LNCaP clone FGC (cell line): ENCODE measurements around the gene SLC26A1.
"Not testable (repeated sequence)": the region's sequence is repeated elsewhere in the genome, so short reads cannot be mapped to it uniquely, and the experiment has no call there.

Experiments
- DNase-seq: peaks from one replicate; pipeline ENCODE4 v3.0.0-alpha.2; 2011; ENCODE audit warnings: low read depth
- H3K4me3 ChIP-seq: 2 replicates; pipeline ENCODE4 v1.5.1; 2011; ENCODE audit warnings: mild to moderate bottlenecking, low read depth, low read length, control low read depth
- TF ChIP-seq, protein P1 (sequence below): IDR thresholded peaks from 2 replicates; pipeline ENCODE4 v1.5.1; 2012; ENCODE audit warnings: mild to moderate bottlenecking; ENCODE audit not compliant: control insufficient read depth, insufficient read depth; ENCODE audit errors: extremely low read depth

Gene SLC26A1

DNA sequence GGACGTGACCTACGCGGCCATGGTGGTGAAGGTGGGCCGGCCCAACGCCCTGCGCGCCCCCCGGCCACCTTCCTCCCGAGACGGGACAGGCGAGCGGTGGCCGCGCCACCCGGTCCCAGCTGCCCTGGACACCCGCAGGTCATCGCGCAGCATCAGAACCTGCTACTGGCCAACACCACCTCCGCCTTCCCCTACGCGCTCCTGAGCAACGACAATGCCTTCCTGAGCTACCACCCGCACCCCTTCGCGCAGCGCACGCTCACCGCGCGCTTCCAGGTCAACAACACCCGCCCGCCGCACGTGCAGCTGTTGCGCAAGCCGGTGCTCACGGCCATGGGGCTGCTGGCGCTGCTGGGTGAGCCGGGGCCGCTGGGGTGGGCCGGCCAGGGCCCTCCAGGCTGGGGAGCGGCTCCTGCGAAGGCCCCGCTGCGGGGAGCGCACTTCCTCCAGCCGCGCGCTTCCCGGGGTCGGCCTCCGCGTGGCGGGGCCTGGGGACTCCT, 9.0 kb upstream of the SLC26A1 start:
- DNase-seq, result no peak
- TF ChIP-seq, protein P1, sequence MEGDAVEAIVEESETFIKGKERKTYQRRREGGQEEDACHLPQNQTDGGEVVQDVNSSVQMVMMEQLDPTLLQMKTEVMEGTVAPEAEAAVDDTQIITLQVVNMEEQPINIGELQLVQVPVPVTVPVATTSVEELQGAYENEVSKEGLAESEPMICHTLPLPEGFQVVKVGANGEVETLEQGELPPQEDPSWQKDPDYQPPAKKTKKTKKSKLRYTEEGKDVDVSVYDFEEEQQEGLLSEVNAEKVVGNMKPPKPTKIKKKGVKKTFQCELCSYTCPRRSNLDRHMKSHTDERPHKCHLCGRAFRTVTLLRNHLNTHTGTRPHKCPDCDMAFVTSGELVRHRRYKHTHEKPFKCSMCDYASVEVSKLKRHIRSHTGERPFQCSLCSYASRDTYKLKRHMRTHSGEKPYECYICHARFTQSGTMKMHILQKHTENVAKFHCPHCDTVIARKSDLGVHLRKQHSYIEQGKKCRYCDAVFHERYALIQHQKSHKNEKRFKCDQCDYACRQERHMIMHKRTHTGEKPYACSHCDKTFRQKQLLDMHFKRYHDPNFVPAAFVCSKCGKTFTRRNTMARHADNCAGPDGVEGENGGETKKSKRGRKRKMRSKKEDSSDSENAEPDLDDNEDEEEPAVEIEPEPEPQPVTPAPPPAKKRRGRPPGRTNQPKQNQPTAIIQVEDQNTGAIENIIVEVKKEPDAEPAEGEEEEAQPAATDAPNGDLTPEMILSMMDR, result no peak
- H3K4me3 ChIP-seq, result no peak overlapping the region

GRCh38 chr4:1001561-1002130, 8.4 kb upstream of the SLC26A1 start:
- H3K4me3 ChIP-seq, result no peak overlapping the region
- DNase-seq, result no peak
- TF ChIP-seq, protein P1, result no peak

DNA sequence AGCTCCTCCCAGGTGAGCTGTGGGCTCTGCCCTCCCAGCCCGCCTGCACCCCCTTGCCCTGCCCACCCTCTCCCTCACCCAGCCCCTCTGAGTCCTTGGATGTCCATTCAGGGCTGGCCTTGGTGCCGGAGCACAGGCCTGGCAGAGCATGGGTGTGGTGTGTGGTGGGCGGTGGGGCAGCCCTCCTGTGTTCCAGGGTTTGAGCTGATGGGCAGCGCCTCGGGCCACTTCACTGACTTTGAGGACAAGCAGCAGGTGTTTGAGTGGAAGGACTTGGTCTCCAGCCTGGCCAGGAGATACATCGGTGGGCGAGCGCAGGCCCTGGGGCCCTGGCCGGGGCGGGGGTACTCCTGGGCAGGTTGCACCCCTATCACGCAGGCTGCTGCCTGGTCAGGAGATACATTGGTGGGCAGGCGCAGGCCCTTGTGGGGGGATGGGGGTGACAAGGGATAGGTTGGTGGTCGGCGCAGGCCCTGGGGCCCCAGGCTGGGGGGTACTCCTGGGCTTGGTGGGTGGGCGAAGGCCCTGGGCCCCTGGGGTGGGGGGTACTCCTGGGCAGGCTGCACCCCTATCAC, 7.6 kb upstream of the SLC26A1 start:
- TF ChIP-seq, protein P1, result no peak
- H3K4me3 ChIP-seq, result no peak overlapping the region
- no peak for DNase-seq

DNA sequence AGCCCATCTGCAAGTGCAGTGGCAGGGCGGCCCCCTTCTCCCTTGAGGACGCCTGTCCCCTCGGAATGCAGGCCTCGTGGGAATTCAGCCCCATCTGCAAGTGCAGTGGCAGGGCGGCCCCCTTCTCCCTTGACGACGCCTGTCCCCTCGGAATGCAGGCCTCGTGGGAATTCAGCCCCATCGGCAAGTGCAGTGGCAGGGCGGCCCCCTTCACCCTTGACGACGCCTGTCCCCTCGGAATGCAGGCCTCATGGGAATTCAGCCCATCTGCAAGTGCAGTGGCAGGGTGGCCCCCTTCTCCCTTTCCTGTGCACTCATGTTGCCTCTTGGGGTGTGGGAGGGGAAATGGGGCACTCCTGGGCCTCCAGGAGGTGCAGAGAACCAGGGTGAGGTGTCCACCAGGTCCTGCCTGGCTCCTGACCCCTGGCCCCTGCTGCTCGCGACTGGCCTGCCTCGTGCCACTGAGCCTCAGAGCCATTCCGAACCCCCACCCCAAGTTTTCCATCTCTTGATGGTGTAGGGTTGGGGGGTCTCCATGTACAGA, 6.8 kb upstream of the SLC26A1 start:
- no peak for DNase-seq
- TF ChIP-seq, protein P1, result no peak
- no peak overlapping the region for H3K4me3 ChIP-seq

DNA sequence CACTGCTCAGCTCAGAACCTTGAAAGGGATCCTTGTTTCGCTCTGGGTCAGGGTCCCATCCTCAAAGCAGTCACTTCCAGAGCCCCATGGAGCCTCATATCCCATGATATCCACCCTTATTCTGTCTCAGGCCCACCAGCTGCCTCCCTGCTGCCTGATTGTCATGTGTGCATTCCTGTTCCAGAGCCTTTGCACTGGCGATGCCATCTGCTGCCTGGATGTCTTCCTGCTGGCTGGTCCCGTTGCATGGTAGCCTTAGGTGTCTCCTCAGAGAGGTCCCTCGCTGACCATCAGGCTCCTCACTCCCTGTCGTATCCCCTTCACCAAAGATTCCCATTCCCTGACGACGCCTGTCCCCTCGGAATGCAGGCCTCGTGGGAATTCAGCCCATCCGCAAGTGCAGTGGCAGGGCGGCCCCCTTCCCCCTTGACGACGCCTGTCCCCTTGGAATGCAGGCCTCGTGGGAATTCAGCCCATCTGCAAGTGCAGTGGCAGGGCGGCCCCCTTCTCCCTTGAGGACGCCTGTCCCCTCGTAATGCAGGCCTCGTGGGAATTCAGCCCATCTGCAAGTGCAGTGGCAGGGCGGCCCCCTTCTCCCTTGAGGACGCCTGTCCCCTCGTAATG, 6.1 kb upstream of the SLC26A1 start:
- not testable (repeated sequence) for DNase-seq, H3K4me3 ChIP-seq

GRCh38 chr4:998096-998691, 5.0 kb upstream of the SLC26A1 start:
- TF ChIP-seq, protein P1, result no peak
- DNase-seq, result no peak
- H3K4me3 ChIP-seq, result no peak overlapping the region

GRCh38 chr4:997375-998071, 4.3 kb upstream of the SLC26A1 start:
- DNase-seq, result no peak
- TF ChIP-seq, protein P1, result no peak
- H3K4me3 ChIP-seq, result no peak overlapping the region
